Measurements from ENCODE around the gene LTBP4.
"Not testable (repeated sequence)": the region's sequence is repeated elsewhere in the genome, so short reads cannot be mapped to it uniquely, and the experiment has no call there.

Gene LTBP4

GRCh38 chr19:40623403-40624251 is 22.5 kb downstream of the LTBP4 start:
- Histone ChIP-seq H3K27ac (no peak overlapping the region), H3K4me2 (no peak overlapping the region), H4K20me1 (peaks cover 0 to 16% (median 0%) of the 10 kb centered on the region in 11 experiments; a peak in 3 of 22 replicates), H3K27me3 (no peaks in the 10 kb centered on the region), H3K9ac (no peak overlapping the region), H3K9me3 (replicated peaks in 1 of 11) (no peaks in the 10 kb centered on the region), H3K4me1 (peaks cover 0 to 9% (median 4%) of the 10 kb centered on the region in 10 experiments; a peak in 9 of 20 replicates), H3K36me3 (peaks cover 74 to 98% (median 93%) of the 10 kb centered on the region in 11 experiments), H3K4me3 (no peak overlapping the region)
- TF ChIP-seq Cebpa-rat (IDR thresholded peaks at IDR 0.05) = no peak

- not testable (repeated sequence) for H3K27me3 ChIP-seq; H3K27ac ChIP-seq; H3K9ac ChIP-seq; H3K4me1 ChIP-seq; H3K4me3 ChIP-seq; H3K9me3 ChIP-seq (replicated peaks in 1 of 11); H3K4me2 ChIP-seq
- Histone ChIP-seq H3K36me3 (peaks cover 70 to 97% (median 92%) of the 10 kb centered on the region in 11 experiments), H4K20me1 (peaks cover 0 to 16% (median 0%) of the 10 kb centered on the region in 11 experiments; a peak in 2 of 22 replicates)
Measured at GRCh38 chr19:40624369-40625153, 23.4 kb downstream of the LTBP4 start.

DNA sequence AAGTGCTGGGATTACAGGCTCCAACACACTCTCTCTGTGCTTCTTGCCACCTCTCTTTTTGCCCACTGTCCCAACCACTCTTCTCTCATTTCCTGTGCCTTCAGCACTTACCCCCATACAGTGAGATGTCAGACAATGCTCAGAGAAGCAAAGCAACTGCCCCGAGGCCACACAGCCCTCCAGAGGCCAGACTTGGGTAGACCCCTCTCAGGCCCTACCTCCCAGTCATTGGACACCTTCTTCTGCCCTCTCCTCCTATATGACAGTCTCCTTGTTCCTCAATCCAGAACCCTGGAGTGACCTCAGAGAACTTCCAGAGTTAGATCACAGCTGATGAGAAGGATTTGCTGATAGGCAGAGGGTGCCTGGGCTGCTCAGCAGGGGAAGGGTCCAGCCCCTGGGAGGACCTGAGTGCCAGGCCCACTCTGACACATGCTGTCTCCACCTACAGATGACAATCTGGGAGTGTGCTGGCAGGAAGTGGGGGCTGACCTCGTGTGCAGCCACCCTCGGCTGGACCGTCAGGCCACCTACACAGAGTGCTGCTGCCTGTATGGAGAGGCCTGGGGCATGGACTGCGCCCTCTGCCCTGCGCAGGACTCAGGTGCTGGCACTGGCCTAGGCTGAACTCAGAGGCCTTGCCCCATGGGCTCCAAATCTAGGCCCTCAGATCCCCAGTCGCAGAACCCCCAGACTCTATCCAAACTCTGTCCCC is 24.4 kb downstream of the LTBP4 start:
- Histone ChIP-seq H3K4me1 (peaks cover 0 to 9% (median 4%) of the 10 kb centered on the region in 10 experiments; a peak in 9 of 20 replicates), H3K9ac (peak overlapping the region in 5 of 11 experiments; percentile 0 to 62 (median 19); a peak in 5 of 22 replicates), H3K36me3 (peaks cover 63 to 97% (median 92%) of the 10 kb centered on the region in 11 experiments)

DNA sequence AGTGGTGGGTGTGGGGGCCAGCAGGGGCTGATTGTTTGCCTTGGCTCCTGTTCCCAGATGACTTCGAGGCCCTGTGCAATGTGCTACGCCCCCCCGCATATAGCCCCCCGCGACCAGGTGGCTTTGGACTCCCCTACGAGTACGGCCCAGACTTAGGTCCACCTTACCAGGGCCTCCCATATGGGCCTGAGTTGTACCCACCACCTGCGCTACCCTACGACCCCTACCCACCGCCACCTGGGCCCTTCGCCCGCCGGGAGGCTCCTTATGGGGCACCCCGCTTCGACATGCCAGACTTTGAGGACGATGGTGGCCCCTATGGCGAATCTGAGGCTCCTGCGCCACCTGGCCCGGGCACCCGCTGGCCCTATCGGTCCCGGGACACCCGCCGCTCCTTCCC is 25.7 kb downstream of the LTBP4 start:
- Histone ChIP-seq H4K20me1 (peaks cover 0 to 16% (median 0%) of the 10 kb centered on the region in 11 experiments; a peak in 2 of 22 replicates), H3K27me3 (no peaks in the 10 kb centered on the region), H3K36me3 (peaks cover 51 to 93% (median 81%) of the 10 kb centered on the region in 11 experiments), H3K9ac (no peak overlapping the region), H3K27ac (no peak overlapping the region), H3K9me3 (replicated peaks in 1 of 11) (no peaks in the 10 kb centered on the region), H3K4me2 (no peak overlapping the region), H3K4me3 (no peak overlapping the region), H3K4me1 (peaks cover 0 to 9% (median 4%) of the 10 kb centered on the region in 10 experiments; a peak in 9 of 20 replicates)
- no peak for TF ChIP-seq Cebpa-rat (IDR thresholded peaks at IDR 0.05)

More for the DNA sequence above, 24.4 kb downstream of the LTBP4 start:
- peak overlapping the region in 2 of 11 experiments; percentile 0 to 2; a peak in 1 of 22 replicates for H3K27ac ChIP-seq
- TF ChIP-seq Cebpa-rat (IDR thresholded peaks at IDR 0.05) = no peak
- H3K4me3 ChIP-seq = no peak overlapping the region
- peak overlapping the region in 4 of 11 experiments; percentile 30 to 42 (median 32); a peak in 6 of 22 replicates for H3K4me2 ChIP-seq
- peaks cover 0 to 16% (median 0%) of the 10 kb centered on the region in 11 experiments; a peak in 2 of 22 replicates for H4K20me1 ChIP-seq
- H3K9me3 ChIP-seq (replicated peaks in 1 of 11) = no peaks in the 10 kb centered on the region
- no peaks in the 10 kb centered on the region for H3K27me3 ChIP-seq

- H3K4me2 ChIP-seq = no peak overlapping the region
- H3K27me3 ChIP-seq = no peaks in the 10 kb centered on the region
- peaks cover 0 to 9% (median 4%) of the 10 kb centered on the region in 10 experiments; a peak in 9 of 20 replicates for H3K4me1 ChIP-seq
- H3K4me3 ChIP-seq = no peak overlapping the region
- TF ChIP-seq Cebpa-rat (IDR thresholded peaks at IDR 0.05) = no peak
- H4K20me1 ChIP-seq = peaks cover 0 to 9% (median 0%) of the 10 kb centered on the region in 11 experiments; a peak in 2 of 22 replicates
- H3K27ac ChIP-seq = no peak overlapping the region
- H3K9ac ChIP-seq = no peak overlapping the region
- peaks cover 44 to 86% (median 74%) of the 10 kb centered on the region in 11 experiments for H3K36me3 ChIP-seq
- no peaks in the 10 kb centered on the region for H3K9me3 ChIP-seq (replicated peaks in 1 of 11)
Measured at GRCh38 chr19:40627486-40628279, 26.5 kb downstream of the LTBP4 start.

GRCh38 chr19:40629346-40629745 is 28.2 kb downstream of the LTBP4 start:
- peaks cover 0 to 7% (median 0%) of the 10 kb centered on the region in 11 experiments; a peak in 1 of 22 replicates for H4K20me1 ChIP-seq
- TF ChIP-seq Cebpa-rat (IDR thresholded peaks at IDR 0.05) = no peak
- H3K36me3 ChIP-seq = peaks cover 28 to 70% (median 57%) of the 10 kb centered on the region in 11 experiments

DNA sequence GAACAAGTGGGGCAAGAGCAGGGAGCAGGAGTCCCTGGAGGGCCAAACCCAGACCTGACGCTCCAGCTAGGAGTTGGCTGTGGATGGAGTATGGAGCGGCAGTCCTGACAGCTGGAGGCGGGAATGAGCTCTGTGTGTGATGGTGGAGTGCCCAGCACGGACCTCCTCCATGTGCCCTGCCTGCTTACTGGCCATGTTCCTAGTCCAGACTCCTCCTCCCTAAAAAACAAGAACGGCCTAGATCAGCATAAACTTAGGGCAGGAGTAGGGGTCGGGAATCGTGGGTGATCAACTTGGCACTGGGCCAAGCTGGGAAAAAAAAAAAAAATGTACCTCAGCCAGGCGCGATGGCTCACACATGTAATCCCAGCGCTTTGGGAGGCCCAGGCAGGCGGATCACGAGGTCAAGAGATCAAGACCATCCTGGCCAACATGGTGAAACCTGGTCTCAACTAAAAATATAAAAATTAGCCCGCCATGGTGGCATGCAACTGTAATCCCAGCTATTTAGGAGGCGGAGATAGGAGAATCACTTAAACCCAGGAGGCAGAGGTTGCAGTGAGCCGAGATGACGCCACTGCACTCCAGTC is 29.5 kb downstream of the LTBP4 start:
- Histone ChIP-seq H3K27ac (no peak overlapping the region), H3K36me3 (peaks cover 27 to 59% (median 49%) of the 10 kb centered on the region in 11 experiments), H3K9ac (no peak overlapping the region), H3K4me1 (peaks cover 0 to 10% (median 3%) of the 10 kb centered on the region in 10 experiments; a peak in 12 of 20 replicates), H3K4me3 (no peak overlapping the region), H4K20me1 (peaks cover 0 to 4% (median 0%) of the 10 kb centered on the region in 11 experiments; a peak in 1 of 22 replicates), H3K9me3 (replicated peaks in 1 of 11) (no peaks in the 10 kb centered on the region), H3K4me2 (no peak overlapping the region), H3K27me3 (no peaks in the 10 kb centered on the region)
- no peak for TF ChIP-seq Cebpa-rat (IDR thresholded peaks at IDR 0.05)

More at GRCh38 chr19:40629346-40629745, 28.2 kb downstream of the LTBP4 start:
- Histone ChIP-seq H3K27ac (no peak overlapping the region), H3K4me3 (no peak overlapping the region), H3K9ac (no peak overlapping the region), H3K4me1 (peaks cover 0 to 11% (median 7%) of the 10 kb centered on the region in 10 experiments; a peak in 12 of 20 replicates), H3K9me3 (replicated peaks in 1 of 11) (no peaks in the 10 kb centered on the region), H3K27me3 (no peaks in the 10 kb centered on the region), H3K4me2 (no peak overlapping the region)

Measured in BLaER1 treated with 17β-estradiol and CSF1 and Interleukin-3, amounts not matched to agents 10 nM and 100 nM (cell line).